ENCODE data around the gene SLC24A1.

DNA sequence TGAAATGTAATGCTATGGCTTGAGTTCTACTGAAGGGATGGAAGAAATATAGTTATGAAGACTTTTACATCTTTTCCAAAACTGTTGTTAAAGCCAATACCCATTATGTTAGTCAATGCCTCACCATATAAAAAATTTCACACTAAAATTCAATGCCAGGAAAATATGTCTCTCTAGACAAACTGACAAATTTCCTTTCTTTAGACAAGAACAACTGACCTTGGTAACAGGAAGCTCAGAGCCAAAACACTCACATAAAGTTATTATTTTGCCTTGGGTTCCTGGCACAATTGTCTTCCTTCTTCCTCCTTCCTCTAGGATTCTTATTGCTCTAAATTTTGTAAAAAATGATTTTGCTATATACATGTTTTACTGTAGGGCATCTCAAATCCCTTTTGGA lies 37.5 kb upstream of the SLC24A1 start:
- TF ChIP-seq, protein P1, sequence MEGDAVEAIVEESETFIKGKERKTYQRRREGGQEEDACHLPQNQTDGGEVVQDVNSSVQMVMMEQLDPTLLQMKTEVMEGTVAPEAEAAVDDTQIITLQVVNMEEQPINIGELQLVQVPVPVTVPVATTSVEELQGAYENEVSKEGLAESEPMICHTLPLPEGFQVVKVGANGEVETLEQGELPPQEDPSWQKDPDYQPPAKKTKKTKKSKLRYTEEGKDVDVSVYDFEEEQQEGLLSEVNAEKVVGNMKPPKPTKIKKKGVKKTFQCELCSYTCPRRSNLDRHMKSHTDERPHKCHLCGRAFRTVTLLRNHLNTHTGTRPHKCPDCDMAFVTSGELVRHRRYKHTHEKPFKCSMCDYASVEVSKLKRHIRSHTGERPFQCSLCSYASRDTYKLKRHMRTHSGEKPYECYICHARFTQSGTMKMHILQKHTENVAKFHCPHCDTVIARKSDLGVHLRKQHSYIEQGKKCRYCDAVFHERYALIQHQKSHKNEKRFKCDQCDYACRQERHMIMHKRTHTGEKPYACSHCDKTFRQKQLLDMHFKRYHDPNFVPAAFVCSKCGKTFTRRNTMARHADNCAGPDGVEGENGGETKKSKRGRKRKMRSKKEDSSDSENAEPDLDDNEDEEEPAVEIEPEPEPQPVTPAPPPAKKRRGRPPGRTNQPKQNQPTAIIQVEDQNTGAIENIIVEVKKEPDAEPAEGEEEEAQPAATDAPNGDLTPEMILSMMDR (IDR thresholded peaks at IDR 0.05), result no peak
- TF ChIP-seq POLR2A (IDR thresholded peaks at IDR 0.05), result no peak

Data from esophagus squamous epithelium (tissue), 4 donors.